Inflammatory macrophage (primary cell): ENCODE data around the gene GUK1.
"Not testable (repeated sequence)": the region's sequence is repeated elsewhere in the genome, so short reads cannot be mapped to it uniquely, and the experiment has no call there.

Experiments
- DNase-seq, 2 donors: peaks; one replicate each; pipeline ENCODE4 v3.0.0-alpha.2; 2020 to 2022

The GUK1 gene

DNA sequence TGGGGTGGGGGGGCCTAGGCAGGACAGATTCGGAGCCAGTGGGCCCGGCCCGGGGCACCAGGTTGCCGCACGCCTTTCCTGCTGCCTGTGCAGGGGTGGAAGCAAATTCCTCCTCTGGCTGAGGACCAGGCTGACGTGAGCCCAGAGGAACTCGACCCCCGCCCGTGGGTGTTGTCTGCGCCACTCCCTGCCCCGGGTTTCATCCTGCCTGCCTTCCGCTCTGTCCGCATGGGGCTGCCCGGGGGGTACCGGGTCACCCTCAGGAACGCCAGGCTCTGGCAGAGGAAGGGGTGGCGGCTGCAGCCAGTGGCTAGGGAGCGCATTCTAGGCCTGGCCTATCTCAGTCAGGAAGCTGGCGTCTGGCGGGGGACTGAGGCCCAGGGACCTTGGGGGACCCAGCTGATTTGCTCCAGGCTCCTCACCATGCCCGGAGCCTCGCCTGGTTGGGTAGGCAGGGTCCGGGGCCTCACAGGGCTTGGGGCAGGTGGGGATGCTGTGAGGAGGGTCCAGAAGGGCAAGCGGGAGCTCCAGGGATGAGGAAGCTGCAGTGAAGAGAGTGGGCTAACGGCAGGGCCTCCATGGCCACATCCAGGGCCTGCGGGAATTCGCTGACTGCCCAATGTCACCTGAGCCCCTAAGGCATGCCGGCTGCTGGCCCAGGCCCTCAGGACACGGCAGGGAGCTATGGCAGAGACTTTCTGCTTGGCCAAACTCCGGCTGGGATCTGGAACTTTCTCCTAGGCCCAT, 23.1 kb downstream of the GUK1 start:
- DNase-seq = peak; percentile 19 to 57

DNA sequence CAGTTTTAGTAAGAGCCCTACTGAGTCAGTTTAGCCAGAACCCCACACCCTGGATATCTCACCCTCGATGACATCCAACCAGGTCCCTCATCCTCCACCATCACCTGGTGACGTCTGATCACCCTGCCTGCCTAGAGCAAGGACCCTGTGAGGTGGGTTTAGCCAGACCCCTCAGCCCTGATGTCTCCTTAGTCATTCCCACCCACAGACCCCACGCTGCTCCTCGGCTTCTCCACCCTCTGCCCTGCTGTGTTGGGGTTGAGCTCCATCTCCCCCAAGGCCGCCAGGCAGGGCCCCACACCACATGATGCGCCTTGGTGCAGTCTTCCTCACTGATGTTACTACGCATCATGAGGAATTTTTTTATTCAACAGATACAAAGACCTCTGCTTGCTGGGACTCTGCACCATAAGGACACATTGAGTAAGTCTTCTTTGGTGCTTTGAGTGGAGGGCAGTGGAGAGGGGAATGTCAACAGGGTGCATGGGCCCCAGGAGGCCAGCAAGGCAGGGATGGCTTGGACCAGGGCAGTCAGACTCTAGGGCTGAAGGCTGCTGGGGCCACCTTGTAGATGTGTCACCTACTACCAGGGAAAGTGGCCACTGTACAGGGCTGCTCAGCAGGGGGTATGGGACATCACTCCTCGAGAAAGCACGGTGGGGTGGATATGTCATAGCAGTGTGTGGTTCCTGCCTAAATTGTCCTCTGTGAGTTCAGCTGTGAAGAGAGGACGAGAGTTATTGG, 23.9 kb downstream of the GUK1 start:
- DNase-seq = no peak

DNA sequence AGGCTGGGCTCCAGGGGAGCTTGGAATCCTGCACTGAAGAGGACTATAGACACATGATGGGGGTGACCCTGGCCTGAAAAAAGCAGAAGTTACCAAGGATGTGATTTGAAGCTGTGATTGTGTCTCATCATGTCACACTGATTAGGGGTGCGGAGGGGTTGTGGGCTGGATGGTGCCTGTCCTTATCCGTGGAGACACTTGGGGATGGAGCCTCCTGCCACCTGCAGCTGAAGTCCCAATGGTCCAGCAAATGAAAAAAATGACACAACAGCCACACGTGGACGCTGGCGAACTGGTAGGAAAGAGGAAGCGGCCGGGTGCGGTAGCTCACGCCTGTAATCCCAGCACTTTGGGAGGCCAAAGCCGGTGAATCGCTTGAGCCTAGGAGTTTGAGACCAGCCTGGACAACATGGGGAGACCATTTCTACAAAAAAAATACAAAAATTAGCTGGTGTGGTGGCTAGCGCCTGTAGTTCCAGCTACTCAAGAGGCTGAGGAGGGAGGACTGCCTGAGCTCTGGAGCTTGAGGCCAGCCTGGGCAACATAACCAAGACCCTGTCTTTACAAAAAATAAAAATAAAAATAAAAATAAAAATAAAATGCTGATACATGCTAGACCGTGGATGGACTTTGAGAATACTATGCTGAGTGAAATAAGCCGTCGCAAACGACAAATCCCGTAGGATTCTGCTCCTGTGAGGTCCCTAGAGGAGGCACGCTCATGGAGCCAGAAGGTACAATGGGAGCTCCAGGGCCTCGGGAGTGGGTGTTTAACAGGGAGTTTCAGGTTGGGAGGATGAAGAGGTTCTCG, 24.7 kb downstream of the GUK1 start:
- peak; percentile 61 to 74 for DNase-seq

DNA sequence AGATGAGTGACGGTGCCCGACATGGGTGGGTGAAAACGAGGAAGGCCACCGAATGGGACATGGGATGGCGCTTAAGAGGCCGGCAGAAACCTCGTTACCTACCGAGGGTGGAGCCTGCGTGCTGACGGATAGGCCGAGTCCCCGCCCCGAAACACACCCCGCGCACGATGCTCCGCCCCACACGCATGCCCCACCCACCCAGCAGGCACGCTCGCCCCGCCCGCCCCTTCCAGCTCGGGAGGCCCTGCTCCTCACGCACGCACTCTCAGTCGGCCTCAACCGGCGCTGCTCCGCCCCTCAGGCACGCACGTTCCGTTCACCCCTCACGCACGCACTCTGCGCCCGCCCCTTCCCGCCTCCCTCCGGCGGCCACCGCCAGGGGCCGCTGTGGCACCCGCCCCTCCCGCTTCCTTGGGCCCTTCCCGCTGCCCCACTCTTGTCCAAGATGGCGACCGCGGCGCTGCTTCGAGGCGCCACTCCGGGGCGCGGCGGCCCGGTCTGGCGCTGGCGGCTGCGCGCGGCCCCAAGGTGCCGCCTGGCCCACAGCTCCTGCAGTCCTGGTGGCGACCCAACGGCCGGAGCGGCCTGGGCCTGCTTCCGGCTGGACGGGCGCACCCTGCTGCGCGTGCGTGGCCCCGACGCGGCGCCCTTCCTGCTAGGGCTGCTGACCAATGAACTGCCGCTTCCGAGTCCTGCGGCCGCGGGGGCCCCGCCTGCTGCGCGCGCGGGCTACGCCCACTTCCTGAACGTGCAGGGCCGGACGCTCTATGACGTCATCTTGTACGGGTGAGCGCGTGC, 25.5 kb downstream of the GUK1 start, which contains the start of gene IBA57:
Gene IBA57, plus strand, starts transcription at position 433 of the 798 bp plus-strand sequence. Its CDS starts 13 bp downstream, at position 446.
- peak; percentile 98 to 99 for DNase-seq

DNA sequence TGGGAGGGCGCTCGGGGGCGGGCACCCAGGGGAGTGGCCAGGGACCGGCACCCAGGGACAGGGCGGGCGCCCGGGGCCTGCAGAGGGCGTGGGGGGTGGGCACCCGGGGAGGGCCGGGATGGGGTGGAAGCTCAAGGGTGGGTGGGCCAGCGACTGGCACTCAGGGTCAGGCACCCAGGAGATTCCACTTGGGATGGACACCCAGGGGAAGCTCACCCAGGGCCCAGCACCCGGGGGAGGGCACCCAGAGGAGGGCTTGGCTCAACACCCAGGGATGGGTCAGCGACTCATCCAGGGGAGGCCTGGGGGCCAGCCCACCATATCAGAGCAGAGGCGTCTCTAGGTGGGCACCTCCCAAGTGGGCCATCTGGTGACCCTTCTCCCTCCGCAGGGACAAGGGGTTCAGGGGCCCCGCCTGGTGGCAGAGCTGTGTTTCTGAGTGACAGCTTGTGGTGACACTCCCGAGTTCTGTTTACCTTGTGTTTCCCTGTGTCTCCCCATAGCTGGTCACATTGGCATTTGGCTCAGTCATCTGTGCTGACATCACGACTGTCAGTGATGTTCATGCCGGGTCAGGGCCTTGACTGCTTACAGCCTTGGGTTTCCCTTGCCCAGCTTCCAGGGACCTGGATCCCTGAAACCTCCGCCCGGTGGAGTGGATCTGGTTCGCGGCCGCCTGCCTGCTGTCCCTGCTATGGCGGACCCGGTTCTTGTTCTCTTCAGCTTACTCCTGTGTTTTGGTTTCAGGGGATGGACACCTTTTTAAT, 26.3 kb downstream of the GUK1 start:
- peak; percentile 64 to 77 for DNase-seq

DNA sequence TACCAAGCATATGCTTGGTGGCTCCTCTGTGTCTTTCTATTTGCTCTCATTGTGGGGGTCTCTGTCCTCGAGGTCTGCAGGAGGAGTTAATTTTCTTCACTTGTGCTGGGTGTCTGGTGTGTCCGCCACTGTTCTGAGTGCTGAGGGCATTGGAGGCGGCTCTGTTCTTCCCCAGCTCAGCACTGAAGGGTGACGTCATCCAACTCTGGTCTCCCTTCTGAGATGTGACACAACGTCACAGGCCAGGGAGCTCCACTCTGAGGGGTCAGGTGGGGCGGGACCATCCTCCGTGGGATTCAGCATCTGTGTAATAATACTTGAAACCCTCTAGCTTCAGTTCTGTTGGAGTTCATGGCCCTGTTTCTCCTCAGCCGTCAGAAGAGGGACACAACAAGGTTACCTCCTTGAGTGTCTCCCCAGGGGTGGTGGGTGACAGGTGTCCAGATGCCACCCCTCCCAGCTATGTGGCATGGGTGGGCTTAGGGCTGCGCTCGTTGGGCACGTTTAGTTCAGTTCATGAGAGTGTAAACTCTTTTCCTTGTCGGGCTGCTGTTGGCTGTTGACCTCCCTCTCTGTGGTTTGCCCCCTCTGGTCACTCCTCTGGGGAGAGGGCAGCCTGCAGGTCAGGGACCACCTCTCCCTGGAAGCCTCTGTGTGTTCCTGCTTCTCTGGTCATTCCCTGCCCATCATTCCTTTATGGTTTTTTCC, 28.6 kb downstream of the GUK1 start:
- DNase-seq = no peak

DNA sequence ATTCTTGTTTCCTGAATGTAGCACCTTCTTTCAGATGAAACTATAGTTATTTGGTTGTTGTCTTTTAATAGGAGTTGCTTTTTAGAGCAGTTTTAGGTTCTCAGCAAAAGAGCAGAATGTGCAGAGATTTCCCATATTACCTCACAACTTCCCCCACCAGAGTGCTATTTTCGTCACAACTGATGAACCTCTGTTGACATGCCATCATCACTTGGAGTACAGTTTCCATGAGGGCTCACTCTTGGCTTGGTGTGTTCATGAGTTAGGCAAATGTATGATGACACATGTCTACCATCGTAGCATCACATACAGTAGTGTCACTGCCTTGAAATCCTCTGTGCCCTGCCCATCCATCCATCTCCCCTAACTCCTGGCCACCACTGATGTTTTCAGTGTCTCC, 29.3 kb downstream of the GUK1 start:
- DNase-seq = no peak

DNA sequence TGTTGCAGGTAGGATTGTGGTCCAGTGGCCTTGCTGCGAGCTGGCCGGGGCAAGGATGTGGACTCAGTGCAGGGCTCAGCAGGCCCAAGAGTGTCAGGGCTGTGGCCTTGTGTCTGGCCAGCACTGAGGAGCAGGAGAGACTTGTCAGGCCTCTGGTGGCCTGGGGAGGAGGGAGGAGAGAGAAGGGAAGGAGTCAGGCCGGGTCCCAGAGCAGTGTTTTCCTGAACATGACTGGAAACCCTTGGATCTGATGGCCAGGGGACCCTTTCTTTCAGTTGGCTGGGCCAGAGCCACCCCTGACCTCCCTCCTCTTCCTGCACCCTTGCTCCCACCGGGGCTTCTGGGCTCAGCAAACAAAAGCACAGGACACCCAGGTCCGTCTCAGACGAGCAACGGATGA, 30.6 kb downstream of the GUK1 start:
- DNase-seq = no peak

DNA sequence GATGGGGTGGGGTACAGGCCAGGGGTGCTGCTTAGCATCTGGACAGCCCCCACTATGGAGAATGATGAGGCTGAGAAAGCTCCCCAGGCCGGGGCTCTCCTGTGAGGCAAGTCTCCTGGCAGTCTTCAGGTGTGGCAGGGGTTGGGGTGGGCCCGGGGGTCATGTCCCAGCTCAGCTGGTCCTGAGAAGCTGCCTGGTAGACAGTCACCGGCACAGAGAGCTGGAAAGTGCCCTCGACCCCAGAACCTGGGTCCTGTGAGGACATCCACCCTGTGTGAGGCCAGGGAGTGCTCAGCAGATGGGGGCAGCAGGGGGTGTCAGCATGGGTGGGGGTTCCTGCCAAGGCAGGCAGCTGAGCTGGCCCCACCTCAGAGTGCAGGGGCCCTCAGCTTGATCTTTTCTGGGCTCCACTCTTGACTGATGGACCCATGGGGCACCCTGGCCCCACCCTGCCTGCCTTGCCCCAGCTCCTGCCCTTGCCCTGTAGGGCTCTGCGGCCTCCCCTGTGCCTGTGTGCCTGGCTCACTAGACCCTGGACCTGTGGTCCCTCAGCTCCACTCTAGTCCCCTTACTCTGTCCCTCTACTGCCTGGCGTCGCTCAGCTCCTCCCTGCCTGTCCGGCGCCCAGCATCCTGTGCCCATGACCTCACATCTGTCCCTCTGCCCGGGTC, 31.3 kb downstream of the GUK1 start:
- DNase-seq = no peak

DNA sequence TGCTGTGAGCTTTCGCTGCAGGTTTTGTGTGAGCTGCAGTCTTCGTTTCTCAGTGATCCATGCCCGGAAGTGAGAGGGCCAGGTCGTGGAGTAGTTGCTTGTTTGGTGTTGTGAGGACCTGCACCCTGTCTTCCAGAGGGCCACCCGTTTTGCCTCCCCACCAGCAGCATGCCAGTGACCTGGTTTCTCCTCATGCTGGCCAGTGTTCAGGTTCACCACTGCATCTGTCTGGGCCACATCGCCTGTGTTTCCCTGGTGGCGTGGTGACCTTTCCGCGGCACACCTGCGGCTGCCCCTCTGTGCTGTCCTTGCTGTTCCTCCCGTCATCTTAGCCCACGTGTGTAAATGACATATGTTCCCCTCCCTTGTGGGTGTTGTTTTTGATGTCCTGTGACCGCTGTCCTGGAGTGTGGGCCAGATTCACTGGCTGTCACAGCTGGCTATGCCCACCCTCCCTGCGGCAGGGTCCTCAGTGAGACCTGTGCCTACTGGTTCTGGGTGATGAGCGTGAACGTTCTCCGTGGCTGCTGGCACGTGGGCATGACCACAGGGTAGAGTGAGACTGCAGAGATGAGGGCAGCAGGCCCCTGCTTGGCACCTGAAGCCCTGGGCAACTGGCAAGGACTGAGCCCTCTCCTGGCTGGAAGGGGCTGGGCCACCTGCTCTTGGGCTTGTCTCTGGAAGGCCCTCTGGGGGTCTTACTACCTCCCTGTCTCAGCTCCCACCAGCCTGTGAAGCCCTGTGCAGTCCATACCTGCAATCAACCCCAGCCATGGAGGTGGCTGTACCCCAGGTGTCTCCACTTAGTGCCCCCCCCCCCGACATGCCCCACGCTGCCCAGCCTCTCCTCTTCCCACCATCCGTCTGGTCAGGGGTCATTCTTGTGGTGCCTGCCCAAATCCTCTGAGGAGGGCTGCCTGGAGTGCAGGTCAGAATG, 32.8 kb downstream of the GUK1 start:
- DNase-seq = no peak

DNA sequence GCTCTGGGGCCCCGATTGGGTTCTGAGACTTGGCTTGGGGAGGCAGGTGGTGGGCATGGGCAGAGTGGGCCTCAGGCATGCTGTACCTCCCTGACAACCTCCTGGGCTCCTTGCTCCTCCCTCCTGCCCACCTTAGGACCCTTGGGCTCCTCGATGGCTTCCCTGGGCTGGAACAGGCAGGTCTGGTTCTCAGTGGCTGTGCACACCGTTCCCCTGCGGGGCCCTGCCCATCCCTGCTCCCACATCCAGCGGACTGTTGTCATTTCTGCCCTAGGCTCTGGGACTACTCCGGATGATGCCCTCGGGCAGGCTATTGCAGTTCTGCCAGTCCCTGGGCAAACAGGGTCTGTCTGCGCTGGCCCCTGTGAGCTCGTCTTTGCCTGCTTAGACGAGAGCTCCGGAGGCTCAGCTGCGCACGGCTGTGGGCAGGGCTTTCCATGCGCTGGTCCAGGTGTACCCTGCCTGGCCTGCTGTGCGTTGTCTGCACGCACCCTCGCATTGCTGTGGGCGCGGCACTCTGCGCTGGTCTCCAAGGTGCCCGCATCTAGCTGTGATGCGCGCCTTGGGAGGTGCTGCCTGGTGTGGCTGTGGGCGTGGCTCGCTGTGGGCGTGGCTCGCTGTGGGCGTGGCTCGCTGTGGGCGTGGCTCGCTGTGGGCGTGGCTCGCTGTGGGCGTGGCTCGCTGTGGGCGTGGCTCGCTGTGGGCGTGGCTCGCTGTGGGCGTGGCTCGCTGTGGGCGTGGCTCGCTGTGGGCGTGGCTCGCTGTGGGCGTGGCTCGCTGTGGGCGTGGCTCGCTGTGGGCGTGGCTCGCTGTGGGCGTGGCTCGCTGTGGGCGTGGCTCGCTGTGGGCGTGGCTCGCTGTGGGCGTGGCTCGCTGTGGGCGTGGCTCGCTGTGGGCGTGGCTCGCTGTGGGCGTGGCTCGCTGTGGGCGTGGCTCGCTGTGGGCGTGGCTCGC, 33.7 kb downstream of the GUK1 start:
- DNase-seq = not testable (repeated sequence)

DNA sequence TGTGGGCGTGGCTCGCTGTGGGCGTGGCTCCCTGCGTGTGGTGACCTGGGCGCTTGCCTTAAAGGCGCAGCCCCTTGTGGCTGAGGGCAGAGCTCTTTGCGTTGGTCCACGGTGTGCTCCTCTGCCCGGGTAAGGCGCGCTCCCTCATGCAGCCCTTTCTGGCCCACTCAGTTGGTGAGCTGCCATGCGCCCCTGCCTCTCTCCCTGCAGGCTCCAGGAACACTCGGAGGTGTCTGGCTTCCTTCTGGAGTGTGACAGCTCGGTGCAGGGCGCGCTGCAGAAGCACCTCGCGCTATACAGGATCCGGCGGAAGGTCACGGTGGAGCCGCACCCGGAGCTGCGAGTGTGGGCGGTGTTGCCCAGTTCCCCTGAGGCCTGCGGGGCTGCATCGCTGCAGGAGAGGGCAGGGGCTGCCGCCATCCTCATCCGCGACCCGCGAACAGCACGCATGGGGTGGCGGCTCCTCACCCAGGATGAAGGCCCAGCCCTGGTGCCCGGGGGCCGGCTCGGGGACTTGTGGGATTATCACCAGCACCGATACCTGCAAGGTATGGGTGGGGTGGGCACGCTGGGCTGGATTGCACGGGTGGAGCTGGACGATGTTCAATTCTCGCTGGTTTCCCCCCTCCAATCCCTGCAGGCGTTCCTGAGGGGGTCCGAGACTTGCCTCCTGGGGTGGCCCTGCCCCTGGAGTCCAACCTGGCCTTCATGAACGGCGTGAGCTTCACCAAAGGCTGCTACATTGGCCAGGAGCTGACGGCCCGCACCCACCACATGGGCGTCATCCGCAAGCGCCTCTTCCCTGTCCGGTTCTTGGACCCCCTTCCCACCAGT, 34.6 kb downstream of the GUK1 start:
- DNase-seq = no peak

DNA sequence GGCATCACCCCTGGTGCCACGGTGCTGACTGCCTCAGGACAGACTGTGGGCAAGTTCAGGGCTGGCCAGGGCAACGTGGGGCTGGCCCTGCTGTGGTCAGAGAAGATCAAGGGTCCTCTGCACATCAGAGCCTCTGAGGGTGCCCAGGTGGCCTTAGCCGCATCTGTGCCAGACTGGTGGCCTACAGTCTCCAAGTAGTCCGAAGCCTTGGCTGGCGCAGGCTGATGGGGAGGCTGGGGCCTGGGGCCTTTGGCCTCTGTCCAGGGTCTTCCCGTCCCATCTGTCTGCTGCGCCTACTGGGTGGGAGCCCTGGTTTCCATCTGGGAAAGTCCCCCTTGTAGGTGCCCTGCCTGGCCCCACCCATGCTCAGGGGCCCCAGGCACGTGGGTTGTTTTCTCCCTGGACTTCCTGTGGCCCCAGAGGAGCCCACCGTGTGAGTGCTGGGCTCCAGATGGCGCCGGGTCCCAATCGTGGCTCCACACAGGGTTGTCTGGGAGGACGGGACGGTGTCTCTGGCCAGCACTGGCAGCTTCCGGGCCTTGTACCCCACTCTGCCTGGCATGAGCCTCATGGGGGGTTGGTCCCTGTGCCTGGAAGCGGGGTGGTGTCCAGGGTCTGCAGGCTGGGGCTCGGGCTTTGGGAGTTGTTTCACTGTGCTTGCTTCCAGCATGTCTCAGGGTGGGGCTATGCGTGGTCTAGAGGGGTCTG, 35.4 kb downstream of the GUK1 start:
- DNase-seq = no peak

DNA sequence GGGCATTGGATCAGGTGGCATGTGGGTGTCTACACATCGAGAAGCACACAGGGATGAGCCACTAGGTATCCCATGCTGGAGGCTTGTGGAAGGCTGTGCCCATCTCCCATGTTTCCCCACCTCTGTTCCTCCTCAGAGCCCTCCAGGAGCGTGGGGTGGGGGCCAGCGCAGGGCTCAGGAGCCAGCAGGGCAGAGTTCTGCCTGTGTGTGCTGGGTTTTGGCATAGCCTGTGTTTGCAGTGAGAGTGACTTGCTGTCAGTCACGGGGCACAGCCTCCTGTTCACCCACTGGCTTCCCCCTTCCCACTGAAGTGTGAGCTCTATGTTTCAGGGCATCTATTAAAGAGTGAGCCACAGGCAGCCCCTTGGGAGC, 35.9 kb downstream of the GUK1 start:
- DNase-seq = no peak

DNA sequence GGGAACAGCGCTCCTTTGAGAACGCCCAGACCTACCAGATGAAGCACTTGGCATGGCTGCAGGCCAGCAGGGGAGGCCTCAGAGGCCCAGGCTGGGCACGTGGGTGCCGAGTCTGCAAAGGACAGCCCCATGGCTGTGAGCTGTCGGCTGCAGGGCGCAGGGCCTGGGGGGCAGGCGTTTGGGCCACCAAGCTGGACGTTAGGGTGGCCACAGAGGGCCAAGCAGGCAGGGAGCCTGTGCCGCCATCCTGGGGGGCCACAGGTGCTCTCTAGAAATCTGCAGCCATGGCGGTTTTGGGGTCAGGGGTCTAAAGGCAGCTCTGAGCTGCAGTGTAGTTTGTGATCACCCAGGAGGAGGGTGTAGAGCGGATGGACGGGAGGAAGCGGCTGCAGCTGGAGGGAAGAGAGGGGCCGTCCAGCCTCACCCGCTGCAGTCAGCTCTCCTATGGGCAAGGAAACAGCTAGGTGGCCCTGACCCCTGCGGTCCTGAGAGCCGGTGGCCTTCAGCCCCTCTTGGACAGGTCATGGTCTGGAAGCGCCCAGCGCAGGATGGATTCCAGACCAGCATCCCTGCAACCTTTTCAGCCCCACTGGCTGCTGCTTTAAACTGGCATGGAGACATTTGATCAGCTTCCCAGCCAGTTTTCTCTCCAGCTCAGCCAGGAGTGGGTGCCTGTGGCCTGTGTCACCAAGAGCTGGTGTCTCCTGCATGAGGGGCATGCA, 36.5 kb downstream of the GUK1 start:
- no peak for DNase-seq

DNA sequence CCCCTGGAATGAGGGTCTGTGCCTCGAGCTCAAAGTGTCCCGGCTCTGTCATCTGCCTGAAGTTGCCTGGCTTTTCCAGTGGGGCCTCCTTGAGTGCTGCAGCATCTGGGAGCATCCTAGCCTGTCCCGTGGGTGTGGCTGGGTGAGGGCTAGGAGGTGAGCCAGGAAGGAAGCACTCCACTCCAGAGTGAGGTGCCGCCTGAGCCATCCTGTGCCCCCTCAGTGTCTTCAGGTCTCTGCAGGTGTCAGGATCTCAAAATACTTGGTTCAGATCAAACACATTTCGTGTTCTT, 37.0 kb downstream of the GUK1 start:
- no peak for DNase-seq
